Ascending aorta (tissue), 2 donors: ENCODE results near the gene AUTS2. TPM values are rescaled to one million over a fixed set of nuclear protein-coding genes. Genes with fewer than 3 reads are reported as not detected.

Experiments used
- DNase-seq, 2 donors: peaks; one replicate each; pipeline ENCODE4 v3.0.0-alpha.2; 2019; ENCODE audit warnings: low spot score in 2 of 2
- H3K27ac ChIP-seq, 2 donors: fragments of 200-600 bp; sonication (generic); one replicate each; pipeline ENCODE4 v1.5.1; 2016 to 2017; ENCODE audit warnings: mild to moderate bottlenecking in 1 of 2
- H3K27me3 ChIP-seq: fragments of 200-600 bp; sonication (generic); one replicate; pipeline ENCODE4 v1.5.1; 2017
- H3K36me3 ChIP-seq, 2 donors: fragments of 200-600 bp; sonication (generic); one replicate each; pipeline ENCODE4 v1.5.1; 2016
- H3K4me1 ChIP-seq, 2 donors: fragments of 200-600 bp; sonication (generic); one replicate each; pipeline ENCODE4 v1.5.1; 2016 to 2017; ENCODE audit warnings: mild to moderate bottlenecking in 1 of 2
- H3K4me3 ChIP-seq, 2 donors: fragments of 200-600 bp; sonication (generic); one replicate each; pipeline ENCODE4 v1.5.1; 2016 to 2017; ENCODE audit warnings: mild to moderate bottlenecking in 1 of 2
- H3K9me3 ChIP-seq, 2 donors: fragments of 200-600 bp; sonication (generic); one replicate each; pipeline ENCODE4 v1.5.1; 2016
- intact Hi-C: fragments of 100-400 bp; cut with DNase I; formaldehyde crosslinking; loops from one replicate; pipeline ENCODE4 v1.15.1; 2023
- total RNA-seq: library from RNA; depleted of rRNA; stranded (reverse); fragments of >200 nt; gene quantifications from one replicate; pipeline ENCODE4 v1.1.0, GENCODE V29; 2016
- TF ChIP-seq, protein P1 (sequence below), 3 experiments: fragments of 200-600 bp in 2 of 3; fragments of 450-650 bp in 1 of 3; sonication (generic) in 2 of 3; IDR thresholded peaks; one replicate each; pipeline ENCODE4 v1.5.1; 2016 to 2019; ENCODE audit warnings: antibody characterized with exemption in 3 of 3, mild to moderate bottlenecking in 1 of 3, moderate library complexity in 1 of 3

Gene AUTS2
- total RNA-seq, 1 donor from 2014 or later, result 90.4 TPM

DNA sequence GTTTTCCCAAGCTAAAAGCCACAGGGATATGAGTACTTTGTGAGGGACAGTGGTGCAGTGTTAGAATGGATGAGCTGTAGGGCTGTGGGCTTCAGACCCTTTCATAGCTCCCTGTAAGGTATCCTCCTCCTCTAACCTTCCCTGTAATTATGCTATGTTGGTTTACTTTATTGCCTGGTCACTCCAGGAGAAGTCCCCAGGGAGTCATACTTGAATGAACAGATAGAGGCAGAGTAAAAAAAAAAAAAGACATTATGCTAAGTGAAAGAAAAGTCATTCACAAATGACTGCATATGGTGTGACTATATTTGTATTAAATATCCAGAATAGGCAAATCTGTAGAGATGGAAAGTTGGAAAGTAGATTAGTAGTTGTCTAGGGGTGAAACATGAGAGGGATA is 434.4 kb downstream of the AUTS2 start:
- intact Hi-C loops, result no loop called here
- no peak overlapping the region for H3K4me3 ChIP-seq
- H3K27ac ChIP-seq, result no peak overlapping the region
- no peaks in the 10 kb centered on the region for H3K27me3 ChIP-seq
- no peaks in the 10 kb centered on the region for H3K9me3 ChIP-seq
- DNase-seq, result no peak
- no peaks in the 10 kb centered on the region for H3K4me1 ChIP-seq
- TF ChIP-seq, protein P1, sequence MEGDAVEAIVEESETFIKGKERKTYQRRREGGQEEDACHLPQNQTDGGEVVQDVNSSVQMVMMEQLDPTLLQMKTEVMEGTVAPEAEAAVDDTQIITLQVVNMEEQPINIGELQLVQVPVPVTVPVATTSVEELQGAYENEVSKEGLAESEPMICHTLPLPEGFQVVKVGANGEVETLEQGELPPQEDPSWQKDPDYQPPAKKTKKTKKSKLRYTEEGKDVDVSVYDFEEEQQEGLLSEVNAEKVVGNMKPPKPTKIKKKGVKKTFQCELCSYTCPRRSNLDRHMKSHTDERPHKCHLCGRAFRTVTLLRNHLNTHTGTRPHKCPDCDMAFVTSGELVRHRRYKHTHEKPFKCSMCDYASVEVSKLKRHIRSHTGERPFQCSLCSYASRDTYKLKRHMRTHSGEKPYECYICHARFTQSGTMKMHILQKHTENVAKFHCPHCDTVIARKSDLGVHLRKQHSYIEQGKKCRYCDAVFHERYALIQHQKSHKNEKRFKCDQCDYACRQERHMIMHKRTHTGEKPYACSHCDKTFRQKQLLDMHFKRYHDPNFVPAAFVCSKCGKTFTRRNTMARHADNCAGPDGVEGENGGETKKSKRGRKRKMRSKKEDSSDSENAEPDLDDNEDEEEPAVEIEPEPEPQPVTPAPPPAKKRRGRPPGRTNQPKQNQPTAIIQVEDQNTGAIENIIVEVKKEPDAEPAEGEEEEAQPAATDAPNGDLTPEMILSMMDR (IDR thresholded peaks at IDR 0.05), result no peak
- H3K36me3 ChIP-seq, result no peaks in the 10 kb centered on the region

DNA sequence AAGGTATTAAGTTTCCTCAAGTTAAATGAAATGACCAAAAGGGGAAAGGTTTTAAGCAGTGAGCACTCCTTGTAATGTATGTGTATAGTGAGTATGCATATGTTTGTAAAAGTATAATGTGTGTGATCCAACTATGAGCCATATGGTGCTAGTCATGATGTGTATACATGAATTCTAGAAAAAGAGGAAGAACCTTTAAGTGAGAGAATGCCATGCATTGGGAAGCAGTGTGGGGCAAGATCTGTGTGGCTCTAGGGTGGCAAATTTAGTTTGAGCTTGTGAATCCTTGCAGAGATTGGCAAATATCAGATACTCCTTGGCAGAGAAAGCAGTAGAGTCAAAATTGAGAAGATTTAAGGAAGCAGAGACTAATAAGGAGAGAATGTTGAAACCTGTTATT is 435.0 kb downstream of the AUTS2 start:
- intact Hi-C loops, result no loop called here
- no peaks in the 10 kb centered on the region for H3K9me3 ChIP-seq

DNA sequence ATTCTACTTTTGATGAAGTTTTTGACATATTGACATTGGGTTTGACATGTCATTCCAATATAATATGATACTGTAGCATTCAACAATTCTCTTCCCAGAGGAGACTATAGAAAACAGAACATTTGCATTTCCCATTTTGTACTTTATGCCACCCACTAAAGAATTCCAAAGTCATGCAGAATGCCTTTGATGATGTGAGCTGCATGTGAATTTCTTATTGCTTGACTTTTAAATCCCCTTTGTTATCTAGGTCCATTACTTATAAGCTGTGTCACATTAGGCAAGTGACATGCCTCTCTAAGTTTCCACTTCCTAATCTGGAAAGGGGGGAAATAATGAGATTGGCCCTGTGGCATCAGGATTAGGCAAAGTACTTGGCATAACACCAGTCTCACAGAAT is 436.7 kb downstream of the AUTS2 start:
- no peak overlapping the region for H3K27ac ChIP-seq
- TF ChIP-seq, protein P1 (IDR thresholded peaks at IDR 0.05), result no peak
- no peak overlapping the region for H3K4me3 ChIP-seq
- no peaks in the 10 kb centered on the region for H3K4me1 ChIP-seq
- no peaks in the 10 kb centered on the region for H3K9me3 ChIP-seq
- no peaks in the 10 kb centered on the region for H3K27me3 ChIP-seq
- intact Hi-C loops, result no loop called here
- no peak for DNase-seq
- H3K36me3 ChIP-seq, result no peaks in the 10 kb centered on the region

More for the DNA sequence above, 435.0 kb downstream of the AUTS2 start:
- DNase-seq, result no peak
- H3K36me3 ChIP-seq, result no peaks in the 10 kb centered on the region
- H3K4me1 ChIP-seq, result no peaks in the 10 kb centered on the region
- H3K27ac ChIP-seq, result no peak overlapping the region
- no peaks in the 10 kb centered on the region for H3K27me3 ChIP-seq
- no peak overlapping the region for H3K4me3 ChIP-seq
- TF ChIP-seq, protein P1 (IDR thresholded peaks at IDR 0.05), result no peak

DNA sequence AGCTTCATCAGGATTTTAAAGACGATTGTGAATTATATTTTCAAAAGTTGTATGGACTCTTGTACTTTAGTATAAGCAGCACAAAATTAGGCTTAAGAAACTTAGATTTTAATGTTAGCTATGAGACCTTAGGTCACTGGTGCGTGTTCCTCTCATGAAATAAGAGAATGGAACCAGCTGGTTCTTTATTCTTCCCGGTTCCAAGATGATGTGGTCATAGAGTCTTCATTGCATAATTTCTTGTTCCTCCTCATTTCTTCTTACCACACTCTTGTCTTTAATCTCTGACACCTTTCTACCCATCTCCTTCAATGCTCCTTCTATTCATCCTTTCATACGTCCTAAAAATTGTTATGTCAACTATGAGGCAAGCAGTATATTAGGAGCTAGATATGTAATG is 437.2 kb downstream of the AUTS2 start:
- DNase-seq, result no peak

DNA sequence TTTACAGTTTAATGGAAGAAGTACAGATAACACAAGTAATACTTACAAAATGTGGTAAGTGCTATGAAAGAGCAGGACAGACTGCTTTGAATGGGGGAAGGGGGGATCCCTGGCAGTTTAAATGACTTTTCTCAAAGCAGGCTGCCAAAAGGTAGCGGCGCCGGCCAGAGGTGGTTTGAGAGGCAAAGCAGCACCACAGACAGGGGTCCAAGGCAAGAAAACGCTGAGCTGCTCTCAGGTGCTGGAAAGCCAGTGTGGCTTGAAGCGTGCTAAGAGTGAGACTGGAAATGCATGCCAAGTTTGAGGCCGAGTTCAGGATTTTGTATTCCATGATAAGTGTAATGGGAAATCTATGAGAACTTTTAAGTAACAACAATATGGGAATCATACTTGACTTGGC is 437.7 kb downstream of the AUTS2 start:
- Histone ChIP-seq H3K27ac (no peak overlapping the region), H3K4me1 (no peaks in the 10 kb centered on the region), H3K27me3 (no peaks in the 10 kb centered on the region), H3K4me3 (no peak overlapping the region), H3K9me3 (no peaks in the 10 kb centered on the region), H3K36me3 (no peaks in the 10 kb centered on the region)
- DNase-seq, result no peak
- TF ChIP-seq, protein P1 (IDR thresholded peaks at IDR 0.05), result no peak
- intact Hi-C loops, result no loop called here

More for the DNA sequence above, 437.2 kb downstream of the AUTS2 start:
- Histone ChIP-seq H3K4me1 (no peaks in the 10 kb centered on the region), H3K36me3 (no peaks in the 10 kb centered on the region), H3K9me3 (no peaks in the 10 kb centered on the region), H3K4me3 (no peak overlapping the region), H3K27ac (no peak overlapping the region), H3K27me3 (no peaks in the 10 kb centered on the region)
- intact Hi-C loops, result no loop called here
- TF ChIP-seq, protein P1 (IDR thresholded peaks at IDR 0.05), result no peak

DNA sequence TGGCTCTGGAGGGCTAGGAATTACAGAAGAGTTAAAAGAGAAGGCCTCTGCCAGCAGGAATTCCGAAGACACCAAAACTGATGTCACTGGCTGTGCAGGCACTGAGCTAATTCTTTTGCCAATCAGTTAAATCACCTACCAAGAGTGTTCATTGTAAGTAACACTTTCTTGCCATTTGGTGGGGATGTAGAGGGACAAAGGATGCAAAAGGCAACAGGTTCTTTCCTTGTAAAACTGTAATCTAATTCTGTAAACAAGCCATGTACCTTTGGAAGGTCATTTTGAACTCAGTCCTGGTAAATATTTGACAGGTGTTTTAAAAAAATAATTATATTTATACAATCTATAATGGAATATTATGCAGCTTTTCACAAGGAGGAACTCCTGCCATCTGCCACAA is 438.4 kb downstream of the AUTS2 start:
- intact Hi-C loops, result no loop called here
- no peak for DNase-seq
- no peak overlapping the region for H3K27ac ChIP-seq
- H3K4me1 ChIP-seq, result no peaks in the 10 kb centered on the region
- H3K36me3 ChIP-seq, result no peaks in the 10 kb centered on the region
- H3K27me3 ChIP-seq, result no peaks in the 10 kb centered on the region
- TF ChIP-seq, protein P1 (IDR thresholded peaks at IDR 0.05), result no peak
- no peaks in the 10 kb centered on the region for H3K9me3 ChIP-seq
- H3K4me3 ChIP-seq, result no peak overlapping the region
